Gastroesophageal sphincter (tissue), 3 donors: ENCODE results near the gene TSPAN9.

Experiments
- POLR2AphosphoS5 ChIP-seq: sonication (generic); formaldehyde crosslinking; IDR thresholded peaks from one replicate; pipeline ENCODE4 v1.6.1; 2017; ENCODE audit warnings: antibody characterized with exemption
- TF ChIP-seq, protein P1 (sequence below), 4 experiments: fragments of 200-600 bp in 2 of 4; fragments of 450-650 bp in 2 of 4; sonication (generic) in 1 of 4; IDR thresholded peaks; one replicate each; pipeline ENCODE4 v1.5.1; 2017 to 2019; ENCODE audit warnings: antibody characterized with exemption in 4 of 4, mild to moderate bottlenecking in 2 of 4, moderate library complexity in 2 of 4

- TF ChIP-seq, protein P1, sequence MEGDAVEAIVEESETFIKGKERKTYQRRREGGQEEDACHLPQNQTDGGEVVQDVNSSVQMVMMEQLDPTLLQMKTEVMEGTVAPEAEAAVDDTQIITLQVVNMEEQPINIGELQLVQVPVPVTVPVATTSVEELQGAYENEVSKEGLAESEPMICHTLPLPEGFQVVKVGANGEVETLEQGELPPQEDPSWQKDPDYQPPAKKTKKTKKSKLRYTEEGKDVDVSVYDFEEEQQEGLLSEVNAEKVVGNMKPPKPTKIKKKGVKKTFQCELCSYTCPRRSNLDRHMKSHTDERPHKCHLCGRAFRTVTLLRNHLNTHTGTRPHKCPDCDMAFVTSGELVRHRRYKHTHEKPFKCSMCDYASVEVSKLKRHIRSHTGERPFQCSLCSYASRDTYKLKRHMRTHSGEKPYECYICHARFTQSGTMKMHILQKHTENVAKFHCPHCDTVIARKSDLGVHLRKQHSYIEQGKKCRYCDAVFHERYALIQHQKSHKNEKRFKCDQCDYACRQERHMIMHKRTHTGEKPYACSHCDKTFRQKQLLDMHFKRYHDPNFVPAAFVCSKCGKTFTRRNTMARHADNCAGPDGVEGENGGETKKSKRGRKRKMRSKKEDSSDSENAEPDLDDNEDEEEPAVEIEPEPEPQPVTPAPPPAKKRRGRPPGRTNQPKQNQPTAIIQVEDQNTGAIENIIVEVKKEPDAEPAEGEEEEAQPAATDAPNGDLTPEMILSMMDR (IDR thresholded peaks at IDR 0.05): no peak
- TF ChIP-seq POLR2AphosphoS5: no peak
These were observed 249.9 kb downstream of the TSPAN9 start for GRCh38 chr12:3326850-3327780.
